Astrocyte of the spinal cord (primary cell): Measurements from ENCODE around the gene ACTL7B.

Experiments used
- DNase-seq: peaks from one replicate; pipeline ENCODE4 v3.0.0; 2011; ENCODE audit warnings: low read depth, low spot score
- H3K4me3 ChIP-seq: 2 replicates; pipeline ENCODE4 v1.5.1; 2011; ENCODE audit warnings: low read depth, mild to moderate bottlenecking, low read length, moderate library complexity
- CTCF ChIP-seq: IDR thresholded peaks from 2 replicates; pipeline ENCODE4 v1.5.1; 2012; ENCODE audit warnings: low read depth, mild to moderate bottlenecking, low read length, inconsistent platforms
- in situ Hi-C: cut with HindIII; loops from 2 replicates; pipeline ENCODE4 v1.10.0; 2017; ENCODE audit warnings: low sequenced_read_pairs

Gene ACTL7B

GRCh38 chr9:108883085-108883484, 27.3 kb upstream of the ACTL7B start:
- in situ Hi-C loops: no loop called here
- no peak for TF ChIP-seq CTCF
- DNase-seq: no peak

GRCh38 chr9:108882052-108882888, 26.5 kb upstream of the ACTL7B start:
- no peak for TF ChIP-seq CTCF
- H3K4me3 ChIP-seq: no peak overlapping the region
- in situ Hi-C loops: no loop called here

More at GRCh38 chr9:108883085-108883484, 27.3 kb upstream of the ACTL7B start:
- no peak overlapping the region for H3K4me3 ChIP-seq

DNA sequence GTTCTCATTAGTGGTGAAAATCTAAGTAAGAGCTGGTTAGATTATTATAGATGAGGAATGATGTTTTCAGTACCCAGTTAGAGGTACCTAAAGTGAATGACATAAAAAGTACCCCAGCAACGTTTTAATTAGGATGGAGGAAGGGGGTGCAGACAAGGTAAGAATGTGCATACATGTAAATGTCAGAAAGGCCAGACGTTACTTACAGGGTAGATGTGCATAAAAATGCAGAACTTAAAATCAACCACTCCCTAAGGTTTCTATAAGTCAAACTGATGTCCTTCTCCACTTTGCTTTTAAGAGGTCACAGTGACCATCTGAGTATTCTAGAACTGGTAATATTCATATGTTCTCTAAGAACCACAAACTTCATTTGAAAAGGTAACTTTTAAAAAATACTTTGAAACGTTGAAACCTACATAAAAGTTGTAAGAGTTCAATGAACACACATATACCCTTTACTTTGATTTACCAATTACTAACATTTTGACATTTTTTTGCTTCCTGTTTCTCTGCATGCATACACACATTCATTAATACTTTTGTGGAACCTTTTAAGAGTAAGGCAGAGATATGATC, 25.0 kb upstream of the ACTL7B start:
- no peak overlapping the region for H3K4me3 ChIP-seq
- no peak for TF ChIP-seq CTCF
- in situ Hi-C loops: no loop called here
- DNase-seq: no peak

More at GRCh38 chr9:108882052-108882888, 26.5 kb upstream of the ACTL7B start:
- no peak for DNase-seq

DNA sequence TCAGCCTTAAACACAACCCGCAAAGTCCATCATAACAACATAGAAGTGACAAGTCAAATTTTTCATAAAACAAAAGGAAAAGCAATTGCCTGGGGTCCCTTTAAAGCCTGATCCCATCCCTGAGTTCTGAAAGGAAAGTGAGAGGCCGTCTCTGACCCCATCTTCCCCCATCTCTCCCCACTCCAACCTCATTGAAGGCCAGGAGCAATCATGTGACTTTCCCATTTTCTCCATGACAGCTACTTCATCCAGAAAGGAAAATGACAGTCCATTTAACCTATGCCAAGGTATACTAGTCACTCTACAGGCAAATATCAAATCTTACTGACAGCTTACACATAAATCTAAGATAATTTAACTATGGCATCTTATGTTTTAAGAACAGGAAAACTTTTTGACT, 21.7 kb upstream of the ACTL7B start:
- DNase-seq: no peak
- TF ChIP-seq CTCF: no peak
- in situ Hi-C loops: no loop called here
- H3K4me3 ChIP-seq: no peak overlapping the region

DNA sequence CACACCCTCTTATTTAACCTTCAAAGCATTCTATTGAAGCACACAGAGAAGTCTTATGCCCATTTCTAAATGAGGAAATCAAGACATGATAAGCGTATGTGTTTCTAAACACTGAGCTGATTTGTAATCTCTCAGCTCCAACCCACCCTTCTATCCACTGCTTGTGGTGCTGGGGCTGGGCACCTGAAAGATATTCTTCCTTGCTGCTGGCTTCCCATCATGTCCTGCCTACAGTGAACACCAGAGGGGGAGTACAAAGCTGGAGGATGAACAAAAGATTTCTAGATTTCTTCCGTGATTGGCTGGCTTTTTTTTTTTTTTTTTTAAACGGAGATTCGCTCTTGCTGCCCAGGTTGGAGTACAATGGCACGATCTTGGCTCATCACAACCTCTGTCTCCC, 20.6 kb upstream of the ACTL7B start:
- in situ Hi-C loops: no loop called here
- DNase-seq: no peak
- no peak overlapping the region for H3K4me3 ChIP-seq
- TF ChIP-seq CTCF: no peak

GRCh38 chr9:108874058-108874788, 18.4 kb upstream of the ACTL7B start:
- in situ Hi-C loops: no loop called here
- TF ChIP-seq CTCF: no peak
- no peak for DNase-seq
- no peak overlapping the region for H3K4me3 ChIP-seq
